Mesothelial cell of epicardium (in vitro differentiated cells): ENCODE data around the gene CETN1. TPM values are rescaled to one million over a fixed set of nuclear protein-coding genes. Genes with fewer than 3 reads are reported as not detected.

Experiments used
- DNase-seq, 2 experiments: peaks; one replicate each; pipeline ENCODE4 v3.0.0; 2021; ENCODE audit warnings: low spot score in 2 of 2; ENCODE audit not compliant: unreplicated experiment in 2 of 2
- H3K27ac Mint-ChIP-seq: 2 replicates; pipeline ENCODE4 v1.8.0; 2021; ENCODE audit warnings: mixed read lengths
- H3K27me3 Mint-ChIP-seq: 2 replicates; pipeline ENCODE4 v1.8.0; 2021; ENCODE audit warnings: low read depth, mixed read lengths
- H3K36me3 Mint-ChIP-seq: 2 replicates; pipeline ENCODE4 v1.8.0; 2021; ENCODE audit warnings: mixed read lengths
- H3K4me1 Mint-ChIP-seq: 2 replicates; pipeline ENCODE4 v1.8.0; 2021; ENCODE audit warnings: mixed read lengths
- H3K4me3 Mint-ChIP-seq: 2 replicates; pipeline ENCODE4 v1.8.0; 2021; ENCODE audit warnings: mild to moderate bottlenecking, moderate library complexity, mixed read lengths
- H3K9me3 Mint-ChIP-seq: 2 replicates; pipeline ENCODE4 v1.8.0; 2021; ENCODE audit warnings: mixed read lengths
- CTCF ChIP-seq: fragments of 200-600 bp; sonication (generic); IDR thresholded peaks from one replicate; pipeline ENCODE4 v1.5.0; 2021; ENCODE audit warnings: antibody characterized with exemption; ENCODE audit not compliant: unreplicated experiment
- total RNA-seq: library from RNA; stranded (reverse); gene quantifications from 3 replicates; pipeline ENCODE4 v1.2.1, GENCODE V29; 2021

The CETN1 gene
- total RNA-seq, 1 donor from 2014 or later = not detected

- Mint-ChIP-seq H3K4me1 (peaks cover 6% of the 10 kb centered on the region), H3K27ac (no peak overlapping the region), H3K9me3 (no peaks in the 10 kb centered on the region), H3K4me3 (no peak overlapping the region), H3K27me3 (no peaks in the 10 kb centered on the region), H3K36me3 (peaks cover 18% of the 10 kb centered on the region)
- no peak for TF ChIP-seq CTCF
- no peak for DNase-seq
Observed at GRCh38 chr18:615092-615521, 34.9 kb downstream of the CETN1 start.

- no peak for DNase-seq
- no peak overlapping the region for H3K4me3 Mint-ChIP-seq
- no peaks in the 10 kb centered on the region for H3K27me3 Mint-ChIP-seq
- TF ChIP-seq CTCF = no peak
- peaks cover 18% of the 10 kb centered on the region for H3K36me3 Mint-ChIP-seq
- H3K9me3 Mint-ChIP-seq = no peaks in the 10 kb centered on the region
- H3K27ac Mint-ChIP-seq = no peak overlapping the region
- H3K4me1 Mint-ChIP-seq = peaks cover 1% of the 10 kb centered on the region
Observed at GRCh38 chr18:615773-616172, 35.6 kb downstream of the CETN1 start.

- no peaks in the 10 kb centered on the region for H3K9me3 Mint-ChIP-seq
- H3K4me1 Mint-ChIP-seq = peaks cover 1% of the 10 kb centered on the region
- H3K36me3 Mint-ChIP-seq = peaks cover 23% of the 10 kb centered on the region
- no peaks in the 10 kb centered on the region for H3K27me3 Mint-ChIP-seq
- H3K4me3 Mint-ChIP-seq = no peak overlapping the region
- no peak for DNase-seq
- H3K27ac Mint-ChIP-seq = no peak overlapping the region
- TF ChIP-seq CTCF = peak; percentile 67
Observed at GRCh38 chr18:616380-616995, 36.3 kb downstream of the CETN1 start.

- Mint-ChIP-seq H3K27ac (no peak overlapping the region), H3K4me1 (peaks cover 1% of the 10 kb centered on the region), H3K4me3 (no peak overlapping the region), H3K27me3 (no peaks in the 10 kb centered on the region), H3K36me3 (peaks cover 21% of the 10 kb centered on the region), H3K9me3 (no peaks in the 10 kb centered on the region)
- TF ChIP-seq CTCF = no peak
- no peak for DNase-seq
Observed at GRCh38 chr18:617970-618504, 37.9 kb downstream of the CETN1 start.

GRCh38 chr18:618618-619017 is 38.4 kb downstream of the CETN1 start:
- Mint-ChIP-seq H3K27ac (no peak overlapping the region), H3K4me3 (no peak overlapping the region), H3K9me3 (no peaks in the 10 kb centered on the region), H3K4me1 (peaks cover 1% of the 10 kb centered on the region), H3K36me3 (peaks cover 22% of the 10 kb centered on the region), H3K27me3 (no peaks in the 10 kb centered on the region)
- no peak for DNase-seq
- TF ChIP-seq CTCF = no peak
